HepG2 (cell line): Measurements from ENCODE around the gene SOSTDC1. TPM values are rescaled to one million over a fixed set of nuclear protein-coding genes. Genes with fewer than 3 reads are reported as not detected.

Source experiments
- AKNA ChIP-seq: sonication (generic); formaldehyde crosslinking; IDR thresholded peaks from 2 replicates; pipeline ENCODE4 v1.4.0; 2020; ENCODE audit warnings: missing genetic modification reagents, borderline replicate concordance
- EHMT2 ChIP-seq: fragments of 200-600 bp; sonication (generic); IDR thresholded peaks from 2 replicates; pipeline ENCODE4 v1.7.0; 2017; ENCODE audit warnings: antibody characterized with exemption, low read depth, low read length, borderline replicate concordance
- IRX3 ChIP-seq: sonication (generic); formaldehyde crosslinking; IDR thresholded peaks from 2 replicates; pipeline ENCODE4 v1.8.1; 2023; ENCODE audit warnings: mild to moderate bottlenecking, low read depth, missing genetic modification reagents, borderline replicate concordance
- MAZ ChIP-seq, 2 experiments: sonication (generic) in 1 of 2; formaldehyde crosslinking in 1 of 2; IDR thresholded peaks; 2 replicates each; pipeline versions ENCODE4 v1.5.0 to v1.6.1; 2012 to 2020; ENCODE audit warnings: low read depth in 2 of 2, mild to moderate bottlenecking in 2 of 2, borderline replicate concordance in 1 of 2, improper control_type of control experiment in 1 of 2, low read length in 1 of 2, missing genetic modification reagents in 1 of 2, moderate library complexity in 1 of 2
- NAIF1 ChIP-seq: sonication (generic); formaldehyde crosslinking; IDR thresholded peaks from 2 replicates; pipeline ENCODE4 v1.5.0; 2020; ENCODE audit warnings: mild to moderate bottlenecking, missing genetic modification reagents, borderline replicate concordance
- POLR2A ChIP-seq, 2 experiments: IDR thresholded peaks; 2 replicates each; pipeline ENCODE4 v1.6.1; 2011; ENCODE audit warnings: low read depth in 2 of 2, low read length in 2 of 2, mild to moderate bottlenecking in 1 of 2, moderate library complexity in 1 of 2; ENCODE audit not compliant: insufficient read depth in 1 of 2
- RAD51 ChIP-seq: fragments of 450-650 bp; IDR thresholded peaks from 2 replicates; pipeline ENCODE4 v1.6.1; 2016; ENCODE audit warnings: borderline replicate concordance
- RFXAP ChIP-seq: sonication (generic); formaldehyde crosslinking; IDR thresholded peaks from 2 replicates; pipeline ENCODE4 v1.4.0; 2020; ENCODE audit warnings: missing genetic modification reagents, borderline replicate concordance
- RORA ChIP-seq: sonication (generic); formaldehyde crosslinking; IDR thresholded peaks from 2 replicates; pipeline ENCODE4 v1.5.0; 2020; ENCODE audit warnings: mild to moderate bottlenecking, missing genetic modification reagents, moderate library complexity
- SMAD1 ChIP-seq: sonication (generic); formaldehyde crosslinking; IDR thresholded peaks from 2 replicates; pipeline ENCODE4 v1.4.0; 2020; ENCODE audit warnings: missing genetic modification reagents, low read depth, mild to moderate bottlenecking, borderline replicate concordance
- TMF1 ChIP-seq: sonication (generic); formaldehyde crosslinking; IDR thresholded peaks from 2 replicates; pipeline ENCODE4 v1.8.1; 2022; ENCODE audit warnings: low read depth, missing genetic modification reagents
- ZBTB7B ChIP-seq: sonication (generic); formaldehyde crosslinking; IDR thresholded peaks from 2 replicates; pipeline ENCODE4 v1.4.0; 2020; ENCODE audit warnings: missing genetic modification reagents
- ZNF562 ChIP-seq: sonication (generic); formaldehyde crosslinking; IDR thresholded peaks from 2 replicates; pipeline ENCODE4 v1.8.0; 2022; ENCODE audit warnings: missing genetic modification reagents, borderline replicate concordance
- ZNF577 ChIP-seq: sonication (generic); formaldehyde crosslinking; IDR thresholded peaks from 2 replicates; pipeline ENCODE4 v1.4.0; 2020; ENCODE audit warnings: mild to moderate bottlenecking, low read depth, missing genetic modification reagents, borderline replicate concordance
- ZNF607 ChIP-seq: sonication (generic); formaldehyde crosslinking; IDR thresholded peaks from 2 replicates; pipeline ENCODE4 v1.5.1; 2020; ENCODE audit warnings: missing genetic modification reagents, mild to moderate bottlenecking, borderline replicate concordance
- ZNF772 ChIP-seq: sonication (generic); formaldehyde crosslinking; IDR thresholded peaks from 2 replicates; pipeline ENCODE4 v1.5.0; 2020; ENCODE audit warnings: mild to moderate bottlenecking, missing genetic modification reagents
- polyA plus RNA-seq, 8 experiments: library from polyadenylated mRNA; depleted of rRNA in 3 of 8; stranded (reverse) in 7 of 8; unstranded in 1 of 8; fragments of >200 nt; fragmentation: Illumina TruSeq in 4 of 8; extraction: Trizol in 4 of 8; gene quantifications; 2 replicates each; pipeline versions ENCODE4 v1.2.1 to v1.2.3, GENCODE V29; 2011 to 2016; ENCODE audit warnings: low read depth in 4 of 8, missing spikeins in 1 of 8, mixed read lengths in 1 of 8; ENCODE audit not compliant: insufficient read depth in 1 of 8
- total RNA-seq, 5 experiments: library from RNA; depleted of rRNA; stranded (reverse); fragments of >200 nt; fragmentation: Illumina TruSeq; extraction: Trizol; gene quantifications; 2 replicates each; pipeline ENCODE4 v1.2.3, GENCODE V29; 2016; ENCODE audit warnings: low read depth in 1 of 5
- TF ChIP-seq, protein P1 (sequence below): IDR thresholded peaks from 2 replicates; pipeline ENCODE4 v1.4.0; 2020; ENCODE audit warnings: mild to moderate bottlenecking, missing genetic modification reagents
- TF ChIP-seq, protein P2 (sequence below): sonication (generic); formaldehyde crosslinking; IDR thresholded peaks from 2 replicates; pipeline ENCODE4 v1.8.0; 2022; ENCODE audit warnings: mild to moderate bottlenecking, missing genetic modification reagents

SOSTDC1 gene
- total and polyA plus RNA-seq, 2 of the 13 experiments (the other 11 are each of a cell fraction or from before 2014, with no cell fraction given): not detected

GRCh38 chr7:16421333-16422102 is 44.0 kb downstream of the SOSTDC1 start, which contains the start of gene CRPPA (continued):
- TF ChIP-seq, protein P1, sequence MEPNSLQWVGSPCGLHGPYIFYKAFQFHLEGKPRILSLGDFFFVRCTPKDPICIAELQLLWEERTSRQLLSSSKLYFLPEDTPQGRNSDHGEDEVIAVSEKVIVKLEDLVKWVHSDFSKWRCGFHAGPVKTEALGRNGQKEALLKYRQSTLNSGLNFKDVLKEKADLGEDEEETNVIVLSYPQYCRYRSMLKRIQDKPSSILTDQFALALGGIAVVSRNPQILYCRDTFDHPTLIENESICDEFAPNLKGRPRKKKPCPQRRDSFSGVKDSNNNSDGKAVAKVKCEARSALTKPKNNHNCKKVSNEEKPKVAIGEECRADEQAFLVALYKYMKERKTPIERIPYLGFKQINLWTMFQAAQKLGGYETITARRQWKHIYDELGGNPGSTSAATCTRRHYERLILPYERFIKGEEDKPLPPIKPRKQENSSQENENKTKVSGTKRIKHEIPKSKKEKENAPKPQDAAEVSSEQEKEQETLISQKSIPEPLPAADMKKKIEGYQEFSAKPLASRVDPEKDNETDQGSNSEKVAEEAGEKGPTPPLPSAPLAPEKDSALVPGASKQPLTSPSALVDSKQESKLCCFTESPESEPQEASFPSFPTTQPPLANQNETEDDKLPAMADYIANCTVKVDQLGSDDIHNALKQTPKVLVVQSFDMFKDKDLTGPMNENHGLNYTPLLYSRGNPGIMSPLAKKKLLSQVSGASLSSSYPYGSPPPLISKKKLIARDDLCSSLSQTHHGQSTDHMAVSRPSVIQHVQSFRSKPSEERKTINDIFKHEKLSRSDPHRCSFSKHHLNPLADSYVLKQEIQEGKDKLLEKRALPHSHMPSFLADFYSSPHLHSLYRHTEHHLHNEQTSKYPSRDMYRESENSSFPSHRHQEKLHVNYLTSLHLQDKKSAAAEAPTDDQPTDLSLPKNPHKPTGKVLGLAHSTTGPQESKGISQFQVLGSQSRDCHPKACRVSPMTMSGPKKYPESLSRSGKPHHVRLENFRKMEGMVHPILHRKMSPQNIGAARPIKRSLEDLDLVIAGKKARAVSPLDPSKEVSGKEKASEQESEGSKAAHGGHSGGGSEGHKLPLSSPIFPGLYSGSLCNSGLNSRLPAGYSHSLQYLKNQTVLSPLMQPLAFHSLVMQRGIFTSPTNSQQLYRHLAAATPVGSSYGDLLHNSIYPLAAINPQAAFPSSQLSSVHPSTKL (CRISPR knock-in tag): 0 out of 2 replicates have a peak, but pooled peaks have one; percentile 6
- TF ChIP-seq, protein P2, sequence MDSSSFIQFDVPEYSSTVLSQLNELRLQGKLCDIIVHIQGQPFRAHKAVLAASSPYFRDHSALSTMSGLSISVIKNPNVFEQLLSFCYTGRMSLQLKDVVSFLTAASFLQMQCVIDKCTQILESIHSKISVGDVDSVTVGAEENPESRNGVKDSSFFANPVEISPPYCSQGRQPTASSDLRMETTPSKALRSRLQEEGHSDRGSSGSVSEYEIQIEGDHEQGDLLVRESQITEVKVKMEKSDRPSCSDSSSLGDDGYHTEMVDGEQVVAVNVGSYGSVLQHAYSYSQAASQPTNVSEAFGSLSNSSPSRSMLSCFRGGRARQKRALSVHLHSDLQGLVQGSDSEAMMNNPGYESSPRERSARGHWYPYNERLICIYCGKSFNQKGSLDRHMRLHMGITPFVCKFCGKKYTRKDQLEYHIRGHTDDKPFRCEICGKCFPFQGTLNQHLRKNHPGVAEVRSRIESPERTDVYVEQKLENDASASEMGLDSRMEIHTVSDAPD (CRISPR knock-in tag): no peak; the same call in 1 of the 2 replicates
- no peak; the same call in 1 of the 2 replicates for TF ChIP-seq TMF1 (CRISPR knock-in tag)
- no peak for TF ChIP-seq NAIF1 (CRISPR knock-in tag)
- no peak for TF ChIP-seq ZNF562 (CRISPR knock-in tag)
- TF ChIP-seq SMAD1: no peak
- no peak for TF ChIP-seq MAZ (IDR thresholded peaks at IDR 0.05; ENCODE audit: borderline replicate concordance, low read depth, low read length)
- peak; percentile 9; the same call in 1 of the 2 replicates for TF ChIP-seq MAZ (CRISPR knock-in tag; IDR thresholded peaks at IDR 0.05; ENCODE audit: low read depth)
- TF ChIP-seq IRX3 (CRISPR knock-in tag): no peak; the same call in 1 of the 2 replicates
- TF ChIP-seq RAD51: no peak
- no peak for TF ChIP-seq ZNF577 (CRISPR knock-in tag)
- no peak for TF ChIP-seq EHMT2
- TF ChIP-seq ZNF772 (CRISPR knock-in tag): no peak
- no peak for TF ChIP-seq RORA (CRISPR knock-in tag)
- no peak for TF ChIP-seq ZNF607 (CRISPR knock-in tag)
- peak in 1 of 2 experiments; percentile 28; a peak in 1 of 4 replicates for TF ChIP-seq POLR2A (IDR thresholded peaks at IDR 0.05; ENCODE audit: insufficient read depth in 1 of 2, low read depth in 2 of 2, low read length in 2 of 2)
- TF ChIP-seq ZBTB7B: no peak
- peak; percentile 72; the same call in 1 of the 2 replicates for TF ChIP-seq RFXAP (CRISPR knock-in tag)
- no peak for TF ChIP-seq AKNA (CRISPR knock-in tag)
